Effector CD8-positive, alpha-beta T cell (primary cell): Measurements from ENCODE around the gene SRCIN1.

Source experiments
- DNase-seq: peaks from one replicate; lab custom pipeline; 2025; lab: John Stamatoyannopoulos, UW

Gene SRCIN1

DNA sequence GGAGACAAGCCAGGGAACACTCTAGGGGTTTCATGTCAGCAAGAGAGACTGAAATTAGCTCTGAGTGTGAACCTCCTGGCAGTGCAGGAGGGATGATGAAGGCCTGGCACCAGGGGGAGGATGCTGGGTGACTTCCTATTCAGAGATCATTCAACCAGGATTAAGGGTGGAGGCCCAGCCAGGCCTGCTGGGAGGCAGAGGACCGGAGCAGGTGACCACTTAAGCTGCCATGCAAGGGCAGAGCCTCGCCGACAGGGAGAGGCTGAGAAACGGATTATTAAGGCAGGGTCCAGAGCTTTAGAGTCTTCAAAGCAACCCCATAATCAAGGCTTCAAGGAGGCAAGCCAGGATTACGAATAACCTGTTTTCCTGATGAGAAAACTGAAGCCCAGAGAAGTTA lies 10.6 kb upstream of the SRCIN1 start:
- DNase-seq: no peak

GRCh38 chr17:38613981-38614779 lies 8.4 kb upstream of the SRCIN1 start:
- no peak for DNase-seq

GRCh38 chr17:38613525-38613980 lies 7.8 kb upstream of the SRCIN1 start:
- no peak for DNase-seq

DNA sequence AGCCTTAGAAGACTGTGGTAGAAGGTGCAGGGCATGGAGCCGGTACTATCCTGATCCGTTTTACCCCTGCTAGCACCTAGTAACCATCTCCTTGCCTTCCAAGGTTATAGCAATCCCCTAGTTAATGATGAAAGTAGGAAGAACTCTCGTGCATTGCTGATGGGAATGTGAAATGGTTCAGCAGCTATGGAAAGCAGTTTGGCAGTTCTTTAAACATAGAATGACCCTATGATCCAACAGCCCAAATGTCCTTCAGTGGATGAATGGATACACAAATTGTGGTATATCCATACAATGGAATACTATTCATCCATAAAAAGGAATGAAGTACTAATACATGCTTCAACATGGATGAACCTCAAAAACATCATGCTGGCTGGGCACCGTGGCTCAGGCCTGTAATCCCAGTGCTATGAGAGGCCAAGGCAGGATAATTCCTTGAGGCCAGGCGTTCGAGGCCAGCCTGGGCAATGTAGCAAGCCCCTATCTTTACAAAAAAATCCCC lies 6.2 kb upstream of the SRCIN1 start:
- no peak for DNase-seq

DNA sequence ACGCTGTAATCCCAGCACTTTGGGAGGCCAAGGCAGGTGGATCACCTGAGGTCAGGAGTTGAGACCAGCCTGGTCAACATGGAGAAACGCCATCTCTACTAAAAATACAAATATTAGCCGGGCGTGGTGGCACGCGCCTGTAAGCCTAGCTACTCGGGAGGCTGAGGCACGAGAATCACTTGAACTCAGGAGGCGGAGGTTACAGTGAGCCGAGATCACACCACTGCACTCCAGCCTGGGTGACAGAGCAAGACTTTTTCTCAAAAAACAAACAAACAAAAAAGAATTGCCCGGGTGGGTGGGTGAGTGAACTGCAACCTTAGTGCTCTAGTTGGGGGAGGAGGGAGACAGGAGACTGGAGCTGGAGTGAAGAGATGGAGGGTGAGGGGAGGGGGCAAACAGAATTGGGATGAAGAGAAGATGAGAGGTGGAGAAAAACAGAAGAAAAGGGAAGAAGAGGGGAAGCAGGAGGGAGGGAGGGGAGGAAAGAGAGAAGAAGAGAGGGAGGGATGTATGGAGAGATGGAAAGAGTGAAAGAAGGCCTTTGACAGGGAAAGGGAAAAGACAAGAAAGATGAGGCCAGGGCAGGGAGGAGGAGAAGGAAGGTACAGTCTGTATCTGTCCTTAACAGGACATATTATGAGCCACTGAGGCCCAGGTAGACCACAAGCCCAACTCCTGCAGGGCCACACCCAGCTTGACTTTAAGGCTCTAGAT lies 5.5 kb upstream of the SRCIN1 start:
- DNase-seq: no peak

DNA sequence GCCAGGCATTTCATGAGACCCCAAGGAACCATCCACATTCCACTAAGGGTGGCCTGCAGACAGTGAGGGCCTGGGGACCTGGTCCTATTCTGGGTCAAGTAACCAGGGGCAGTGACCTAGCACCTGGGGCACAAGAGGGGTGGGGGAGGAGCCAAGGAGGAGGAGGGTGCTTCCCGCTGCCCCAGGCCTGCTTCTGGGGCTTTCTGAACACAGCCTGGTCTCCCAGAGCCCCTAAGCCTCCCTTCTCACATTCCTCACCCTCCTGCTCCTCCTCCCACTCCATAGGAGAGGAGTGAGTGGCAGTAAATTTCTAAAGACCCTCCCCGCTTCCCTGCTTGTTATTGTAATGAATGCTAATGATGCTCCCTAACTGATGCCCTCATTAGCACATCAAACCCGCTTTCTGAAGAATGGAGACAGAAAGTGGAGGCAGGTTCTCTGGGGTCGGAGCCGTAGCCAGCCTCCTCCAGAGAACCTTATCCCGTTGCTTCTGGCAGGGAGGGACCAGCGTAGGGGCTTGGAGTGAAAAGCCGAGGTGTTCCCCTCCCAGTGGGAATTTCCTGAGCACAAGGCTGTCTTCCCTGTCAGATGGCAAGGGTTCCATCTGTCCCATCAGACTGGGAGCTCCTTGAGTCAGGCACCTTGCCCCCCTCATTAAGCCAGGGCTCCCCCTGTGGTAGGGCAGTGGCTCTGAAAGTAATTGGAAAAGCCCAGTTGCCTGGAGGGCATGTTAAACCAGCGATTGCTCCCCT lies 3.7 kb upstream of the SRCIN1 start:
- DNase-seq: no peak

- no peak for DNase-seq
Observed at GRCh38 chr17:38608648-38609047, 2.9 kb upstream of the SRCIN1 start.

- no peak for DNase-seq
Observed at GRCh38 chr17:38606646-38607611, 1.2 kb upstream of the SRCIN1 start.

- no peak for DNase-seq
Observed at GRCh38 chr17:38605411-38605840, 326 bp downstream of the SRCIN1 start.

- peak; percentile 10 for DNase-seq
Observed at GRCh38 chr17:38604479-38605403, 1.0 kb downstream of the SRCIN1 start.

DNA sequence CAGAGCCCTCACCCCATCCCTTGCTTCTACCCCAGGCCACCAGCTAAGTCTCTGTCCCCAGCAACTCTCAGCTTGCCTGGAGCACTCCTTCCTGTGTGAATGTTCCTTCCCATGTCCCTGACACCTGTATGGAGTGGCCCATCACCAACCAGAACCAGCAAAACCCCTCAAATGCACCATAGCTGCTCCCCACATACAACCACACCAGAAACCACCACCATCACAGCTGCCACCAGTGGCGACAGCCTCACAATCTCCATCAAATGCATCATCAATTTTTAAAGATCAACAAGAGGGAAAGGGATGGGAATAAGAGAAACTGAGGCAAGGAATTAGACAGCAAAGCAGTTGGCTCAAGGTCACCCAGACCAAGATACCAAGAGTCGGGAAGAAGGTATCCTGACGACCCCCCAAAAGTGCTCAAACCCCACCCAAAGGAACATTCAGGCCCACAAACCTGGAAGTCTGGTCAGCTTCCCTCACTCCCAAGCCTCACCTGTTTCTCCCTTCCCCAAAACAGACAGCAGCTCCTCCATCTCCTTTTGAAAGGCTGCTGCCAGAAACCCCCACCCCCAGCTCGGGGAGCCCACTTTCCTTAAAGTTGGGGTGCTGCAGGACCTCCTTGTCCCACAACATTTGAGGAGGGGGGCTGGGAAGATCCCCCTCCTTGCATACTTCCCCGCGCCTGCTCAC lies 1.8 kb downstream of the SRCIN1 start:
- no peak for DNase-seq

DNA sequence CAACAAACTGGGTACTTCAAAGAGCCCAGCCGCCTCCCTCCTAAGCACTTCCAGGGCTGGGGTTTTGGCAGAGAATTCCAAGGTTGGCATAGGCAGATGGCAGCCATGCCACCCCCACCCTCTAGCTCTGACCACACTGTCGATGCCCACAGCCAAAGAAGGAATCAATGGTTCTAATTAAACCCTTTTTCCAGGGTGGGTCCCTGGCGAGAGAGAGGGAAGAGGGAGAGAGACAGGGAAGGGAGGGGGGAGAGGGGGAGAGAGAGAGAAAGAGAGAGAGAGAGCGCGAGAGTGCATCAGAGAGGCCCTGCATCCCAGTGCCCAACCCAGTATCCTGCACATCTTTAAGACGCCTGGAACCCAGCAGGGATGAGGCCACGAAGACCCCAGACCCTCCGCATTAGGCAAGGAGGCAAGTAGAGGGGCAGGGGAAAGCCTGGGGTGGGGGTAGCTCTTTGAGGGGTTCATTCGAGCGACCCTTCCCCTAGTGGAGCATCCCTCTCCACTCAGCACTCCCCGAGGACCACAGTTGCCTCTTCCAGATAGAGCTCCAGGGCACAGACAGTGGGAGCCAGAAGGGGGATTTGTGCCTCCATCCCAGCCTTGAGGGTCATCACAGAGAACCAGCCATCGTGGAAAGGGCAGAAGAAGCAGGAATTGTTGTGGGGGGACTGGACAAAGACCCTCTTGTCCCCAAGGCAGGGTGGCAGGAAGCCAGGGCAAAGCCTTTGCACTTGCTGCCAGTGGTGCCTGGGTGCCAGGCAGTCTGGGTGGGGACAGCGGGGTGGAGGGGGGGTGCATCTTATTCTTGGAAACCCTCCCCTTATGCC lies 2.6 kb downstream of the SRCIN1 start:
- DNase-seq: no peak

DNA sequence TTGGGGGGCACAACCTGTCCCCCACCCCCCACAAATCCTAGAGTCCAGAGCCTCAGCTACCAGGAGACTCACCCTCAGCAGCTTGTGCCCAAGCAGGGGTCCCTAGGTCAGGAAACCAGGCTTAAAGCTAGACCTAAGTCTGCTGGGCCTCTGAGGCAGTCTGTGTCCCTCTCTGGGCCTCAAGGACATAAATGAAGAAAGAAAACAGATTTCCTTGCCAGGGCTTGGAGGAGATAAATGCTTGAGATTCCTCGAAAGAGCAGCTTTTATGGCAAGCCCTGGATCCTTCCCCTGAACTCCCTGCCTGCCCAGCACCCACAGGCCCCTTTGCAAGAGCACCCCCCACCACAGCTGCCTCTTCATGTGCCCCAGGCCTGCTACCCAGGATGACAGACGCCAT lies 3.3 kb downstream of the SRCIN1 start:
- DNase-seq: no peak

GRCh38 chr17:38601539-38602351 lies 4.0 kb downstream of the SRCIN1 start:
- DNase-seq: no peak

GRCh38 chr17:38600906-38601305 lies 4.8 kb downstream of the SRCIN1 start:
- DNase-seq: no peak

DNA sequence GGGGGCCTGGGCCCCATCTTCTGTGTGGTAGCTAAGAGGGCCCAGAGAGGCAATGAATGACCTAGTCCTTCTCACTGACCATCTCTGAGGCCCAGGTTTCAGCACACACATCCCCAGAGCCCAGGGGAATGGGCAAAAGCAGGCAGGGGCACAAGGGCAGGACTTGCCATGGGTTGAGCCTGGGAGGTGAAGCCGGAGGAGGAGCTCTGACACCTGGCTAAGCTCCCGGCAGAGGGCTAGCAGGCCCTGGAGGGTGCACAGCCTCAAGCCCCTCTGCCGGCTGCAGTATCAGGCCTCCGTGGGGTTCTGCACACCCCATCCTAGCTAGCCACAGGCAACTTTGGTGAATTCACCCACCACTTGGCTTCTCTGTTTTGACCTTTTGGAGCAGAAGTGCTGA lies 5.3 kb downstream of the SRCIN1 start:
- DNase-seq: no peak

DNA sequence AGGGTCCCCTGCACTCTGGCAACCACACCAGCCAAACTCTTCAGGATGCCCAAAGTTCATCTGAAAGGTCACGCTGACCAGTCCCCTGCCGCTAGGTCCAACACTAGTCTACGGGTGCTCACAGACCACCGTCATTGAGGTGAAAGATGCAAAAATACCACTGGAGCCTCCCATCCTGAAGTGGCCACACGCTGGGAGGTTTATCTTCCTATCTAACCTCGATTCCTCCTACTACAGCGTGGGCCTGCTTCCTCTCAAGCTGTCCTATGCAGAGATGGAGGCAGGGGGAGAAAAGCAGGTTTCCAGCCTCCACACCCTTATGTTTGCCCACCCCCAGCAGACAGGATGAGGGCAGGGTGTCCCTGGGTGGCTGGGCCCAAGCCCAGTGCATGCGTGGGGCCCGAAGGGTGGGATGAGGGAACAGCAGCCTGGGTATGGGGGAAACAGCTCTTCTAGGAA lies 6.3 kb downstream of the SRCIN1 start:
- DNase-seq: no peak

DNA sequence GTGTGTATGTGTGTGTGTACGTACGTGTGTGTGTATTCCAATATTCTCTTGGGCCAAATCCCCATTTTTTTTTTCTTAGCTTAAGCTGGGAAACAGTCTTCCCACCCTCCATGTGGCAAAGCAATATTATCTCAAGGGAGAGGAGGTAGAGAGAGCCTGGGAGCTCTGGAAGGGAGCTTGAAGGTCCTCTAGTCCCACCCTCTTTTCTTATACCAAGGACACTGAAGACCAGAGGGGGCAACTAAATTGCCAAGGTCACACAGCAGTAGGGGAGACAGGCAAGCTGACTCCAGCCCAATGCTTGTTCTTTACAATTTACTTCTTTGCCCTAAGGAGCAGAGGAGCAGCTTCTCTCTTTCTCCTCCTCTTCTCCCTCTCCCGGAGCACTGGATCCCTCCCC lies 6.8 kb downstream of the SRCIN1 start:
- DNase-seq: no peak
